COLO668 (cell line): ENCODE data around the gene AKAP13.

Source experiments
- DNase-seq: peaks from one replicate; lab custom pipeline; 2025; ENCODE audit not compliant: unreplicated experiment; lab: John Stamatoyannopoulos, UW

Gene AKAP13

DNA sequence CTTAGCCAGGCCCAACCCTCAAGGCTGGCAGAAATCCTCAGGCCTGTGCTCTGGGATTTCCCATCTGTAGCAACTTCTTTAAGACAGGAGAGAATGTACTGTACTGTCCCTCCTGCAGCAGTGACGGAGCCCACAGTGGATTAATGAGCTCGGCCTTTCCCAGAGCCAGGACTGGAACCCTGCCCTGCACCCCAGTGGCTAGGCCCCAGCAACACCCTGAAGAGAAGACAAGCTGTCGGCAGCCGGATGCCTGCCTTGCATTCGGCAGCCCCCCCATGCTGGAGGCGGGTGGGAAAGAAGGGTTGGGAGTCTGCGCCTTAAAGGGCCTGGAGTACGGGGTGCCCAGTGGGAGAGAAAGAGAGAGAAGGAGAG lies 382.3 kb downstream of the AKAP13 start:
- DNase-seq, result no peak

DNA sequence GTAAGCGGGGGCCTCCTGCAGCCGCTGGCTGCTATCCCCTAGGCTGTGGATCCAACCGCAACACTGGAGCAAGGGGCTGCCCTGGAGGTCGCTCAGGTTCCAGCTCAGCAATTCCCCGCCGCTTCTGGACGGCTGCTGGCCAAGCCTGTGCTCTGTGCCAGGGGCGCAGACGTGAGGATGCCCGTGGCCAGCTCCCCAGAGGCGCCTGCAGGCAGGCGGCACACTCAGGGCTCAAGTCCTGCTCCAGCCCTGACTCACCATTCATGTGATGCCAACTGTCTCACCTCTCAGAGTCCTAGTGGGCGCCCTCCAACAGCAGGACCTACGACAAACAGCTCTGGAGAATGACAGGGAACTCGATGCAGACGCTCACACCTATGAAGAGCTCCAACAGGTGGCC lies 382.8 kb downstream of the AKAP13 start:
- DNase-seq, result no peak

DNA sequence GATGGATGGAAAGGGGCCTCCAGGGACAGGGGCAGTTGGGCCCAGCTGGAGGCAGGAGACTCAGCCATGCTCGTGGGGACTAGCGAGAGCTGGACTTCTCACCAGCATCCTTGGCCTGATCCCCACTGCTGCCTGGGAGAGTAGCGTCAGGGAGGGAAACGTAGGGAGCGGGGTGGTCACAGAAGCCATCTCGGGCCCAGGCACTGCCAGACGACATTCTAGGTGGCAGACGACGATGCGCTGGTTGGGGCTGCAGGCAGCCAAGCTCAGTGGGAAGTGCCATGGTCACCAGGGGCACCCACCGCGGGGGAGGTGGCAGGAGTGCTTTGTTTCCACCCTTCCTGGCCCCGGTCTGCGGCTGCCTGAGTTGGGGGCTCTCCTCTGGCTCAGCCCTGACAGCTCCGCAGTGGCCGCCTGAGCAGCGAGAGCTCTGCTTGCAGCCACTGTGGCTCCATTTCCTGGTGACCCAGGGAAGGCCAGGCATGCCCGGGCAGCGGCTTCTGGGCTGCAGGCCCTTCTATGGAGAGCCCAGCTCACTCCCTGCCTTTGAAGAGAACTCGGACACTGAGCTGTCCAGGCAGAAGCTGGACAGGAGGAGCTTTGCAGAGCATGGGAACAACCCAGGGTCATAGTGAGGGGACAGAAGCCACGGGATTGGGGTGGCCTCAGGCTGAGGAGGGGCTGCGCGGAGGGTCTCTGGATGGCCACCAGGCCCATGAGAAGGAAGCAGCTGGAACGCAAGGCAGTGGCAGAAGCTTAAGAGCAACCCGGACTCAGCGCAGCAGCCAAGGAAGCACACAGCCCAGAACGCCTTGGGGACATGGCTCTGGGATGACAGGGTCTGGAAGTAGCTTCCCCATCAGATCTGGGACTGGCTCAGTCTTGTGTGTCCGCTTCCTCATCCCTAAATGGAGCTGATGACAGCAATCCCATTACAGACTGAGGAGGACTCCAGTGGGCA lies 383.6 kb downstream of the AKAP13 start:
- DNase-seq, result no peak

DNA sequence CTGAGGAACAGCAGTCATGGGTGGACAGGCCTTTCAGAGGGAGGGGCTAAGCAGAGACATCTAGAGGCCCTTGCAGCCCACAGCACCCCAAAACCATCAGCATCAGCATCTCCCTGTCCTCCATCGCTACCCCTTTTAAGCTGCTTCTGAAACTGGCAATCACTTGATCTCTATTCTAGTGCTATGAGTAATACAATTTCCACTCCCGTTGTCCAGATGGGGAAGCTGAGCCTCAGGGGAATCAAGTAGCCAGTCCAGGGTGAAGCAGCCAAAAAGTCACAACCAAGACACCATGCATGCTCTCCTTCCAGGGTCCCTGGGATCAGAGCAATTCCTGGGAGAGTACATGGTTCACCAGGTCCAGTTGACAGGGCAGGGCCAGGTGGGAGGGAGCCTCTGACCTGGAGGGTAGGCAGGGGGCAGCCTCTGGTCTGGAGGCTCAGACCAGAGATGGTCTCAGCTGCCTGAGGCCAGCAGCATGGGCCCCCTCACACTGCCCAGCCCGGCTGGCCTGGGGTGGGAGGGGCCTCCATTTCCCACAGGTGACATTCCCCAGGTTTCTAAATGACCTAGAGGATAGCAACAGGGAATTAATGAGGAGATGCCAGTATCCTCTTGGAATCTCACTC lies 384.4 kb downstream of the AKAP13 start:
- DNase-seq, result no peak

DNA sequence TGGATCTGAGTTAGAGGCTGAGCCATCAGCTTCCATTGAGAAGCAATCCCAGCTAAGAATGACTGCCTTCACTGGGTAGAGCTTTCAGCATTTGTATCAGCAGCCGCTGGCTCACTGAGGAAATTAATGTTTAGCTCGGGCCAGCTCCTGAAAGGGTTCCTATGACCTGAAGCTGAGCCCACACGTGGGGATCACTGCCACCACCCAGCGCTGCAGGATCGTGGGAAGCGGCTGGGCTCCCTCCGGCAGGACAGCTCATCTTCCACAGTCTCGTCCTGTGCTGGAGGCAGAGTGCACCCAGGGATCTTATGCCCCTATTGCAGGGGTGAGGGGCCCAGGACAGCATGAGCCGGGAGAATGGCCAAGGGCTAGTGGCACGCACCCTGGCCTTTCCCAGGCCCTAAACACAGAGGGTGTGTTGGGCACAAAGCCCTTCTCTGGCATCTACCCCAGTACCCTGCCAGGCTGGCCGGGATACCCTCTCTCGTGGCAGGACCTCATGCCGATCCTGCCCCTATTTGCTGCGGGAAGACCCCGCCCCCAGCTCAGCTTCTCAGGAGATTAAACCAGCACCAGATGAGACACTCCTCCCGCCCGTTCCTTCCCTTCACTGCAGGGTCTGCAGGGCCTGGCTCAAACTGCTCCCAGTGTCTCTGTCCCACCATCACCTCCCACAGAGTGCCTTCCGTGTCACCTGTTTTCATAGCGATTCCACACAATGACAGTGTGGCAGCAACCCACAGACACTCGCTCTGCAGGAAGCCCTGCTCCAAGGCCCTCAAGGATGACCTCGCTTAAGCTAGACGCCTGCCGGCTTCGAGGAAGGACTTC lies 385.8 kb downstream of the AKAP13 start:
- no peak for DNase-seq

DNA sequence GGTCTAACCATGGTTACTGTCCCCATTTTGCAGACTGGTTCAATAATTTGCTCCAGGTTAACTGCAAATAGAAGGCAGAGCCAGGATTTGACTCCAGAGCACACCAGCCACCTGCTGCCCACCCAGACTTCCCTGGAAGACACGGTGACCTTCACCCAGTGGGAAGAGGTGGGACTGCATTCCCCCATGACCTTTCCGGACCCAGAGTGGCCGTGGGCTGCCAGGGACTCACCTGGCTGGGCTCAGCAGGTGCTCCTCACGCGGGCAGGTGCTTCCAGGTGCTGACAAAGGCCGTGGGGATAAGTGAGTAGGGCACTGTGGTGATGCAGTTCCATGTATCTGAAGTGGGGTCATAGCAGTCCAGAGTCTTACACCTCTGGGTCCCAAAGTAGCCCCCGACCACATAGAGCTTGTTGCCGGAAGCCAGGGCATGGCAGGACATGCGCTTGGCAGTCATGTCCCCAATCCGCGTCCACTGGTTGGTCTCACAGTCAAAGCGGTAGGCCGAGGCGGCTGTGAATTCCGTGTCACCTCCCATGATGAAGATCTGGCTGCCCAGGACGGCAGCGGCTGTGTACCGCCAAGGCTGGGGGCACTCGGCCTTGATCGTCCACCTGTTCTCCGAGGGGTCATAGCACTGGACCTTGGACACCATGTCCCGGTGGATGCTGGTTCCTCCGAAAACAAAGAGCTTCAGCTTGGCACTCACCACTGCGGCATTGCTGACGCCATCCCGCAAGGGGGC lies 387.6 kb downstream of the AKAP13 start:
- DNase-seq, result no peak

DNA sequence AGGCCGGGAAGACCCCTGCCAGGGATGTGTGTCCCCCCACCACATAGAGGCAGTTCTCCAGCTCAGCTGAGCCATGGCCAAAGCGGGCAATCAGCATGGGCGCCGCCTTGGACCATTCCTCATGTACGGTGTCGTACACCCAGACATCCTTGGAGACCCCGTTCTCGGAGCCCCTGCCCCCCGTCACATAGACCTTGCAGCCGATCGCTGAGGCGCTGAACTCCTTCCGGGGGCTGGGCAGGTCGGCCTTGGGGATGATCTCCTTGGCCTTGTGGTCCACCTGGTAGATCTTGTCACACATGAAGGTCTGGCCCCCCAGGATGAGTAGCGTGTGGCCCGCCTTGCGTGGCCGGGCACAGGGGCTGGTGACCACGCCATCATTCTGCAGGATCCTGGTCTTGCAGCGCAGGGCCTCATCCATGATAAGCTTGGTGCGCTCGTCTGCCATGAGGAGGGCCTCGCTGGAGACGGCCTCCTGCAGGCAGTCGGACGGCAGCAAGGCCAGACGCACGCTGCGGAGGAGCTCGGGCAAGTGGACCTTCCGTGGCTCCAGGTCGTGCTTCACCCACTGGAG lies 388.3 kb downstream of the AKAP13 start:
- DNase-seq, result no peak

DNA sequence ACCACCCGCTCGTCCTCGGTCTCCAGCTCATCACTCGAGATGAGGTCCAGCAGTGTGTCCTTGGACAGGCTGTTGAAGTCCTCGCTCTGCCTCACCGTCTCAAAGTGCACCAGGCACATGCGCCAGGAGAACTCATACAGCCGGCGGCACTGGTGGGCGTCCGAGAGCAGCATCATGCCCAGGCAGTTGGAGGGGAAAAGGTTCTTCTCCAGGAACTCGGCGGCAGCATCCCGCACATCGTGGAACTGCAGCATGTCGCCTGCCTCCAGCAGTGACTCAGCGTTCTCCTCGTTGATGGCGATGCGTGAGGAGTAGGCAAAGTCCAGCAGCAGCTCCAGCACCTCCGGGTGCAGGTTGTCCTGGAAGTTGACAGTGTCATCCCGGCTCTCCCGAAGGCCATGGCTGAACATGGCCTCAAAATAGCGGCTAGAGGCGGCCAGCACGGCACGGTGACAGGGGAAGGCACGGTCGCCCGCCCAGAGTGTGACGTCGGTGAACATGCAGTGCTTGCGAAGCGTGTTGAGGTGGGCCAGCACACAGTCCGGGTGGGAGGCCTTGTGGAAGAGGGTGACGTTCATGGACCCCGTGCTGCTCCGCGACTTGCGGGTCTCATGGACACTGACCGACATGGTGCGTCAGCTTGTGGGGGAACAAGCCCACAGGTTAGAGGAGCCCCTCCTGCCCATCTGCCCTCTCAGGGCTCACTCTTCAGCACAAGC lies 388.9 kb downstream of the AKAP13 start:
- no peak for DNase-seq

DNA sequence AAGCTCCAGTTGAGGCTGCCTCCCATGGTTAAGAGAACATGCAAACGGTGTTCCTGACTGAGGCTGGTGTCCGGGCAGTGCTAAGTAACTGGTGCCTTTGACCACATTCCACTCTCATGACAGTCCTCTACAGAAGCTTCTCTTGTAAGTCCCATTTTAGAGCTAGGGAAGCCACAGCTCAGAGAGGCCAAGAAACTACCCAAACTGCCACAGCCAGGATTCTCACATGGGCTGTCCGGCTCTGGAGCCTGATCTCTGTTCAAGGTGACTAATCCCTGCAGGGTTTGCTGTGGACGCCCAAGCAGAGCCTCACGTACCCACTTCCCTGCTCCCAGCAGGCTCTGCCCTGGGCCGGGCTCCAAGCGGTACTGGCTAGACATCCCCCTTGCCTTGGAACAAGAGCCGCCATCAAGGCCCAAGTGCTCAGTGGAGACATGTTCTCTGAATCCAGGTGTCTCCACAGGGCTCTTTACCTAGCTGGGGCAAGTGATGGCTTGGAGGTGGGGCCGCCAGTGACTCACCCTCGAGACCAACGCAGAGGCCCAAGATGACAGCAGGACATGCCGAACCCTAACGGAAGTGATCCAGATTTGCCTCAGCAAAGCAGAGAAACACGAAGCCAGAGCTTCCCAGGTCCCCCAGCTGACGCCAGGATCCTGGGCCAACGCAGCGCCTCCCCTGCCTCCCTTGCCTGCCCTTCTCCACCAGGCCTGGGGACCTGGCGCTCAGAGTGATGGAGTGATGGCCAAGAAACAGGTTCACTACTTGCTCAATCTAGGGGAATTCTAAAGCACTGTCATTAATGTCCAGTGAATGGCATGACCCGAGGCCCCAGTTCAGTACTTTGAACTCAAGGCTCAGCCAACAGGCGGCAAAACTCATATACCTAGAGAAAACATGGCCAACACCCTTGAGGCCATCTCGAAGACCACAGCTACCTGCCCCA lies 390.0 kb downstream of the AKAP13 start:
- no peak for DNase-seq

DNA sequence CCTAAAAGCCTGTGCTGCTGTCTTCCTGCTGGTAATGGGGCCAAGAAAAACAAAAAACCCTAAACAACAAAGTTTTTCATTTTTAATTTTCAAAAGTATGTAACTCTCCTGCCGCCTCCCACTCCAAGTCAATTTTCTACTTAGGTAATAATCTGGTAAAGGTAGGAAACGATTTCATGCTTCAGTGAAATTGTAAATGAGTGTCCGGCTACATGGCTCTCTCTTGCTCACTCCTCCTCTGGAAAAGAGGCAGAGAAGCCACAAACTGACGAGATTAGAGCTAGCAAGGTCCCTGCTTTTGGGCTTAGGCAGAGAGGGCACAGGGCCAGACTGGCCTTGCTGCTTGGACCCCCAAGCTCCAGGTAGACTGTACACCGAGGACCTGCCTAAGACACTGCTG lies 390.9 kb downstream of the AKAP13 start:
- DNase-seq, result no peak

DNA sequence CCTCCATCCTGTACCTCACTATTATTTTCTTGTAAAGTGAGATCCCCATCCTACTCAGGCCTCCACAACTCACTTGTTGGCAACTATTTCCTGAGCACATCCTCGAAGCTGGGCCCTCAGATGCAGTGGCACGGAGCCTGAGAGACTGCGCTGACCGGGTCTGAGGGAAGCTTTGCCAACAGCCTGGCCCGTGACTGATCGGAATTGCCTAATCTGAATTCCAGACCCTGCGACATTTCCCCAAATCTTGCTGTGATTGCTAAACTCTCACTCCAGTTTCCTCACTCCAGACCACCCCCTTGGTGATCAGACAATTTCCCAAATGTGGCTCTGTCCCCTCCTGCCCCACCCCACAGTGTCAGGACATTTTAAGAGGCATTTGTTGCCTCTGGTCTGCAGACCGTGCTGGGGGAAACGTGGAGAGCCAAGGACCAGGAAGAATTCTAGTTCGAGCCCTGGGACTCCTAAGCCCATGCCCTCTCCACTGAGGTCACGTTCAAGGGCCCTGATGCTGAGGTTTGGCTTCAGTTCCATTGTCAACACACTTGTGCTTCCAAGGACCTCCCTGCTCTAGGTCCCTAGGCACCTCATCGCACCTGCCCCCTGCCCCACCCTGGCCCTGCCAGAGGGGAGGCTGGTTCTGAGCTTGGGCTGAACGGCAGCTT lies 391.5 kb downstream of the AKAP13 start:
- DNase-seq, result no peak

DNA sequence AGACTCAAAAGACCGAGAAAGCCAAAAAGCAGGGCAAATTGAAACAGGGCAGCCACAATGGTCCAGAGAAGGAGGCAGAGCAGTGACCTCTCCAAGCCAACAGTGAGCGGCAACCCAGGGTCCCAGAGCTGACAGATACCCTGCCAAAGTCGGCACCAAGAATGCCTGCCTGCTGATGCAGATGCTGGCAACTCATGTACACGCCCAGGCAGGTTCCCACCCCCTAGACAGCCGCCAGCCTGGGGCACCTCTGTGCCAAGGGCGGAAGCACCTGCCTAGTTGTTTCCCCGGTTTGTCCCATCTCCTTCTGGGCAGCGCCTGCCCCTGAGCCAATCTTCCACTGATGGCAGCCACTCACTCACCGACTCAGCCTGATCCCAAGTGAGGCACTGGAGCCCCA lies 392.3 kb downstream of the AKAP13 start:
- DNase-seq, result no peak

DNA sequence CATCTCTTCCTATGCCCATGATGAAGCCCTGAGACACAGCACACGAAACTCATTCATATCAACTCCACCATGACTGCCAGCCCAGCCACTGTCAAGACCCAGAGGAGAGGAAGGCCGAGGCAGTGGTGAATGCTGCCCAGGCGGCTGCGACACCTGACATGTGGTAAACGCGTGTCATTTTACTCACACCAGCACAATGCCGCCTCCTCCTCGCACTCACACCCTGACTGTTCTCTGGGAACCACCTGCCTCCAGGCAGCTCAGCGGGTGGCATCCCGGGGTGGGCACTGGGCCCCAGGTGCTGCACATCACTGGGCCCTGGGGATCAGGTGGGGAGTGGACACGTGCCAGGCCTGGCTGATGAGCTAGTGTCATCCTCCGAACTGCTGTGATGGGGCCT lies 392.8 kb downstream of the AKAP13 start:
- DNase-seq, result no peak

DNA sequence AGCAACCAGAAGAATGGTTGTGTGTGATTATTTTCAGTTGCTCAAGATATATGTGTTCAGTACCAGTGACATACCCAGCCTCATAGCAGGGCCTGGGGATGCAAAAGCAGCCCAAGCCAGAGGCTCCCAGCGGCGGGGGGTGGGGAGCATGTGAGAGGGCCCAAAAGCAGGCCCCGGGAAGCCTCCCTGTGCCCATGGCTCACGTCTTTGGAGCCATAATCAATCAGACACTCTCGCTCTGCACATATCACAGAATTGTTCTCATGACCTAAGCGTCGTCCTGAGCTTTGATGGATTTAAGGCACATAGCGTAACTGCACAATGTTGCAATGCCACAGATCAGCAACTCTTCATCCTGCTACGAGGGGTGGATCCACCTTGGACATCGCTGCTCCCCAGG lies 393.6 kb downstream of the AKAP13 start:
- DNase-seq, result no peak

DNA sequence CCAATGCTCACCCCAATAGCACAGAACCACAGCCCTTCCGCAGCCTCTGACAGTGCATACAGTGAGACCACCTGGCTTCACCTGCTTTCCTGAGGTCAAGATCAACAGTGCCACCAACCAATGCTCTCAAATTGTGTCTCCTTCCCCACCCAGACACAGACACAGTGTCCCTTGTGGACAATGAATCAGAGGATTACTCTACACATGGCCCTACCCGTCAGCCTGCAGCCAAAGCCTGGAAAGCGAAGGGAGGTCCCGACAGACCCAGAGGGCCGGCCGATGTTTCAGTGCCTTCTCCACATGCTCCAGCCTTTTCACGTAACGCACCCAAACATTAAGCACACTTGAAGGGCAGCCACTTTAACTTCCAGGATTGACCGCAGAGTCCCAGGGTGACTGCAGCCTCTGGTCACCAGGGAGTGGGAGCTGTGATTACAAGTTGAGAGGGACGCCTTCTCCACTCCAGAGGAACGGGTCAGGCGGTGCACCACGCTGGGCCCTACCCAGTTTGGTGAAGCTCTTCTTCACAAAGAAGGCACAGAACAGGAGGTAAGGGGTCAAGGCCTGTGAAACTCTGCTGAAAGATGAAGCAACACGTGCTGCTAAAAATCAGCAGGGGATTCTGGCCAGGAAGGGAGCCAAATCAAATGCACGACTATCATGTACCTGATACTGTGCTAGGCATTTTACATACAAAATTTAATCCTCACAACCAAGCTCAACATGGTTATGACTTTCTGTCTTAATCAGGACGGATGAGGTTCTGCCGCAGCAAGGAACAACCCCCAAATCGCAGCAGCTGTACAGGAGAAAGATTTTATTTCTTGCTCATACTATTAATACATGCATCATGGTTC lies 397.1 kb downstream of the AKAP13 start:
- DNase-seq, result no peak

DNA sequence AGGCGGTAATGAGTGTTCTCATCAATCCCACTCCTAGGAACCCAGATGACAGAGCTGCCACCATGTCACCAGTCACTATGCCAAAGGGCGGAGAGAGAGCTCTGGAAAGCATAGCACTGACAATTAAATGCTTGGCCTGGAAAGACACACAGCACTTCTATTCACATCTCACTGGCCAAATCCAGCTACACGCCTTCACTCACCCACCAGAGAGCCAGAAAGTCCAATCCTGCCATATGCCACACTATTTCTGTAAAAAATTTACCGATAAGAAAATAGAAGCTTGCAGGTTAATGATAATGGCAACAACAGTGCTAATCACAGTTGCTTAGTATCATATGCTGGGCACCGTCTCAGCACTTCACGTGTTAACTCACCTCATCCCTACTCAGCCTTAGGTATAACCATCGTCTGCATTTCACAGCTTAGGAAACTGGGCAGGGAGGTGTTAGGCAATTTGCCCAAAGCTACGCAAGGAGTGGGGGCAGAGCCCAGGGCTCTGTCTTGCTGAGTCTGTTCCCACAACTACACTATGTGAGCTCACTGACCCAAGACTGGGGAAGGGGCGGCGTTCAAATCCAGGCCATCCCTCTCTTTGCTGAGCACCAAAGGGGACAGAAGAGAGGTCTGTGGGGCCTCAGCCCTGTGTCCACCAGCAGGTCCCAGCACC lies 397.8 kb downstream of the AKAP13 start:
- no peak for DNase-seq

DNA sequence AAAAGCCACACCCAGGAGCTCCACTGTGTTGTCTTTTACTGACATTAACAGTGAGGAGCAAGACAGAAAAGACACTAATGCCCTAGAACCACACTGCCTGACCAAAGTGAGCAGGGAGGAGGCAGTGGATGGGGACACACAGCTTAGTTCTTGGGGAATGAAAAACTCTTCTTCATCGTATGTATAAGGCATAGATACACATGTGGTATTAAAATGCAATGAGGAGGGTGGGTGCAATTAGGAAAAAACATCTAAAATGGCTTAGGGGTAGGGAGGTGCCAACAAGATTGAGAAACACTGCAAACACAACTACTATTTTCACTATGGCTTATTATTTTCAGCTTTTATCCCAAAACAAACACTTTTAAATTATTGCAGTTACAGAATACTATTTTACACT lies 398.8 kb downstream of the AKAP13 start:
- DNase-seq, result no peak
